ENCODE data around the gene ULK1.

ULK1 gene

GRCh38 chr12:131944601-131945251 lies 50.3 kb downstream of the ULK1 start:
- Histone ChIP-seq H3K9me2 (replicated peaks; ENCODE audit: control insufficient read depth, low read length) (no peaks in the 10 kb centered on the region), H3K27me3 (ENCODE audit: control insufficient read depth, low read length) (no peaks in the 10 kb centered on the region), H3K4me3 (ENCODE audit: low read length) (no peak overlapping the region), H3K79me2 (ENCODE audit: control insufficient read depth, low read length) (no peaks in the 10 kb centered on the region), H3K27ac (ENCODE audit: low read depth, low read length) (no peak overlapping the region), H3K4me2 (ENCODE audit: low read length) (no peak overlapping the region), H3K36me3 (ENCODE audit: control insufficient read depth, low read length) (peaks cover 44% of the 10 kb centered on the region), H3K4me1 (ENCODE audit: control insufficient read depth, low read length) (peaks cover 4% of the 10 kb centered on the region), H4K20me1 (ENCODE audit: control insufficient read depth, insufficient read depth, low read depth, low read length) (0 out of 2 replicates have a peak, but pooled peaks cover 3% of the 10 kb centered on the region), H3F3A (ENCODE audit: control insufficient read depth, insufficient read depth) (peaks cover 13% of the 10 kb centered on the region), H3K9me3 (ENCODE audit: control insufficient read depth, insufficient read depth, low read length) (no peaks in the 10 kb centered on the region)
- TF ChIP-seq EZH2phosphoT487 (IDR thresholded peaks at IDR 0.05; ENCODE audit: borderline replicate concordance, low read length) (no peak), CTCF (IDR thresholded peaks at IDR 0.05; ENCODE audit: low read depth, low read length, poor library complexity, severe bottlenecking) (no peak)

- Histone ChIP-seq H3K4me2 (ENCODE audit: low read length) (no peak overlapping the region), H3K9me2 (replicated peaks; ENCODE audit: control insufficient read depth, low read length) (no peaks in the 10 kb centered on the region), H3K4me3 (ENCODE audit: low read length) (no peak overlapping the region), H3K79me2 (ENCODE audit: control insufficient read depth, low read length) (peaks cover 19% of the 10 kb centered on the region), H3K36me3 (ENCODE audit: control insufficient read depth, low read length) (peaks cover 26% of the 10 kb centered on the region), H3K27me3 (ENCODE audit: control insufficient read depth, low read length) (no peaks in the 10 kb centered on the region), H3K9me3 (ENCODE audit: control insufficient read depth, insufficient read depth, low read length) (no peaks in the 10 kb centered on the region), H3K4me1 (ENCODE audit: control insufficient read depth, low read length) (peaks cover 8% of the 10 kb centered on the region), H3F3A (ENCODE audit: control insufficient read depth, insufficient read depth) (peaks cover 13% of the 10 kb centered on the region), H4K20me1 (ENCODE audit: control insufficient read depth, insufficient read depth, low read depth, low read length) (0 out of 2 replicates have a peak, but pooled peaks cover 5% of the 10 kb centered on the region), H3K27ac (ENCODE audit: low read depth, low read length) (no peak overlapping the region)
- TF ChIP-seq EZH2phosphoT487 (IDR thresholded peaks at IDR 0.05; ENCODE audit: borderline replicate concordance, low read length) (no peak), CTCF (IDR thresholded peaks at IDR 0.05; ENCODE audit: low read depth, low read length, poor library complexity, severe bottlenecking) (no peak)
Observed at GRCh38 chr12:131946757-131947156, 52.3 kb downstream of the ULK1 start.

- Histone ChIP-seq H3K27me3 (ENCODE audit: control insufficient read depth, low read length) (no peaks in the 10 kb centered on the region), H3K4me2 (ENCODE audit: low read length) (no peak overlapping the region), H3K27ac (ENCODE audit: low read depth, low read length) (no peak overlapping the region), H3K9me3 (ENCODE audit: control insufficient read depth, insufficient read depth, low read length) (no peaks in the 10 kb centered on the region), H3K79me2 (ENCODE audit: control insufficient read depth, low read length) (peaks cover 27% of the 10 kb centered on the region), H3K36me3 (ENCODE audit: control insufficient read depth, low read length) (peaks cover 23% of the 10 kb centered on the region), H3K4me1 (ENCODE audit: control insufficient read depth, low read length) (peaks cover 8% of the 10 kb centered on the region), H3F3A (ENCODE audit: control insufficient read depth, insufficient read depth) (peaks cover 13% of the 10 kb centered on the region), H4K20me1 (ENCODE audit: control insufficient read depth, insufficient read depth, low read depth, low read length) (peaks cover 6% of the 10 kb centered on the region; the same call in 1 of the 2 replicates), H3K4me3 (ENCODE audit: low read length) (no peak overlapping the region), H3K9me2 (replicated peaks; ENCODE audit: control insufficient read depth, low read length) (no peaks in the 10 kb centered on the region)
- TF ChIP-seq CTCF (IDR thresholded peaks at IDR 0.05; ENCODE audit: low read depth, low read length, poor library complexity, severe bottlenecking), result no peak
- no peak for TF ChIP-seq EZH2phosphoT487 (IDR thresholded peaks at IDR 0.05; ENCODE audit: borderline replicate concordance, low read length)
Observed at GRCh38 chr12:131947482-131948027, 53.1 kb downstream of the ULK1 start.
